ENCODE data around the gene PTTG1IP.
A peak's percentile ranks its signal among the peaks of the same experiment; 100 is the strongest.

Gene PTTG1IP

DNA sequence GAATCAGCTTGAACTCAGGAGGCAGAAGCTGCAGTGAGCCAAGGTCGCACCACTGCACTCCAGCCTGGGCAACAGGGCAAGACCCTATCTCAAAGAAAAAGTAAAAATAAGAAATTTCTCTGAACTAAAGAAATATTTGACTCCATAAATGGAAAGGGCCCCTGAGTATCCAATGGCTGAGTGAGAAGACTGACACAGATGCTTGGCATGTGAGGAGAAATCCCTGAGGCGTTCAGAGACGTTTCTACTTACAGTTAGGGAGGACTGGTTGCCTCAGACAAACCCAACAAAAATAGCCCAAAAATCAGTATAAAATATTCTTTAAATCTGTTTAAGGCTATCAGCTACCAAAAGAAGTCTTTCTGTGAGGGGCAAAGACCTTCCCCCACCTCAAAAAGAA, 52.6 kb downstream of the PTTG1IP start:
- Histone ChIP-seq H3K4me3 (ENCODE audit: low read depth in 1 of 2, low read length in 2 of 2) (no peak overlapping the region), H3K27ac (ENCODE audit: low read depth, low read length) (no peak overlapping the region), H3K36me3 (ENCODE audit: control insufficient read depth in 1 of 2, insufficient read depth in 2 of 2, low read length in 2 of 2) (no peaks in the 10 kb centered on the region)

DNA sequence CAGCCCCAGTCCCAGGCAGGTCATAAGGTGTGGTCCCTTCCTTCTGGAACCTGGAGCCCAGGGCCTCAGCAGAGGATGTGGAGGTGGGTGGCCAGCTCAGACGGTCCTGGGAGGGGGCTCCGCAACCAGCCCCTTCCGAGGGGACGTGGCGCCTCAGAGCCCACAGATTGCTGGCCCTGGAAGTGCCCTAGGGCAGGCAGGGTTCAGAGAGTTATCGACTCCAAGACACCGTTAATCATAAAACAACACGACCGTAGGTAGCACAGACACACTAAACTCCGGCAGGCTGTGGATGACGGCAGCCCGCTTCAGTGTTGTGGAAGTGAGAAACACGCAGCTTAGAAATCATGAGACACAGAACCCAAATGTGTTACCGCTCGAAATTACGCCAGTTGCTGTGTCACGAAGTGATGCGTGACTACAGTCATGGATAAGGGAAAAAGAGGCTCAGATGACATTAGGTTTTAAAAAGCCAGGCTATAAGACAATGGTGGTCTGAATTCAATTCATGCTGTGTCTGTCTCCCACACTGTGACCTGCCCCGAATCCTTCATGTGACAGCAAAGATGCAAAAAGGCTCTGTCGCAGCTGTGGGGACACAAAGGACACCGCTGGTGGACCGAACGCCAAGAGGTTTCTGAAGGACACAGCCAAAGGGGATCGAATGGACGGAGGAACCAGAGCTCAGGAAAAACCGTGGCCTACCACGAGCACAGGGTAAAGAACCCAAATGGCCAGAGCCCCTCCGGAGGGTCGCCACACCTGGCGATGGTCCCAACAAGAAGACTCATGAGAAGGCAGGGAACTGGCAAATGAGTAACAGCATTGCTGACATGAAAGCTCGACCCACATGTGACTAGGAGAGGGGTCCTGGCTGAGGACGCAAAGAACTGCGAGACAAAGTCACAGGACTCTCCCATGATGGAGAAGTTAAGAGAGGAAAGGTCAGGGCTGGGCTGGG, 53.9 kb downstream of the PTTG1IP start:
- Histone ChIP-seq H3K4me1 (ENCODE audit: control insufficient read depth in 1 of 2, insufficient read depth in 2 of 2, low read length in 2 of 2) (peaks cover 3 to 11% of the 10 kb centered on the region in 2 donors), H3K9me3 (ENCODE audit: control insufficient read depth in 1 of 2, low read length in 2 of 2) (peaks cover 9 to 13% of the 10 kb centered on the region in 2 donors), H3K27ac (ENCODE audit: low read depth, low read length) (no peak overlapping the region), H3K4me3 (ENCODE audit: low read depth in 1 of 2, low read length in 2 of 2) (peak overlapping the region in 1 of 2 donors; percentile 5), H3K27me3 (ENCODE audit: control insufficient read depth in 1 of 2, insufficient read depth in 2 of 2, low read length in 2 of 2) (no peaks in the 10 kb centered on the region), H3K36me3 (ENCODE audit: control insufficient read depth in 1 of 2, insufficient read depth in 2 of 2, low read length in 2 of 2) (no peaks in the 10 kb centered on the region), H3K9ac (ENCODE audit: low read depth in 1 of 2, low read length in 2 of 2) (no peak overlapping the region)

More for the DNA sequence above, 52.6 kb downstream of the PTTG1IP start:
- Histone ChIP-seq H3K9ac (ENCODE audit: low read depth in 1 of 2, low read length in 2 of 2) (no peak overlapping the region), H3K9me3 (ENCODE audit: control insufficient read depth in 1 of 2, low read length in 2 of 2) (peaks cover 9 to 13% of the 10 kb centered on the region in 2 donors), H3K4me1 (ENCODE audit: control insufficient read depth in 1 of 2, insufficient read depth in 2 of 2, low read length in 2 of 2) (peaks cover 3 to 11% of the 10 kb centered on the region in 2 donors), H3K27me3 (ENCODE audit: control insufficient read depth in 1 of 2, insufficient read depth in 2 of 2, low read length in 2 of 2) (no peaks in the 10 kb centered on the region)

DNA sequence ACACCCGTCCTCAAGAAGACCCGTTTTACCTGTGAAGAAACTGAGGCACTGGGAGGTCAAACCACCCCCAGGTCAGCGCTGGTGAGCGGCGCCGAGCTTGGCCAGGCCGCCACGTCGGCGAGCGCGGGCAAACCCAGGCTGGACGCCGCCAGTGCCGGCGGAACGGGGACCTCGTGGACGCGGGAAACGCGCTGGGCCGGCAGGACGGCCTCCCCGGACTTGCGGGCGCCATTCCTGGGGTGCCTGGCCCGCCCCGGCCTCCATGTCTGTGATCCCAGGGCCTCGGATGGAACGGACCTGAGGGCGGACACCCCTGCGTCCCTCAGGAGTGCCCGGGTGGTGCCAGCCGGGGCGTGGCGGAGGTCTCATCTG, 54.9 kb downstream of the PTTG1IP start:
- peaks cover 0 to 3% of the 10 kb centered on the region in 2 donors for H3K36me3 ChIP-seq (ENCODE audit: control insufficient read depth in 1 of 2, insufficient read depth in 2 of 2, low read length in 2 of 2)
- H3K4me1 ChIP-seq (ENCODE audit: control insufficient read depth in 1 of 2, insufficient read depth in 2 of 2, low read length in 2 of 2), result peaks cover 3 to 11% of the 10 kb centered on the region in 2 donors
- H3K27me3 ChIP-seq (ENCODE audit: control insufficient read depth in 1 of 2, insufficient read depth in 2 of 2, low read length in 2 of 2), result no peaks in the 10 kb centered on the region
- H3K27ac ChIP-seq (ENCODE audit: low read depth, low read length), result no peak overlapping the region
- H3K9ac ChIP-seq (ENCODE audit: low read depth in 1 of 2, low read length in 2 of 2), result peak overlapping the region; percentile 60 to 61
- peaks cover 9 to 11% of the 10 kb centered on the region in 2 donors for H3K9me3 ChIP-seq (ENCODE audit: control insufficient read depth in 1 of 2, low read length in 2 of 2)
- peak overlapping the region; percentile 61 to 65 for H3K4me3 ChIP-seq (ENCODE audit: low read depth in 1 of 2, low read length in 2 of 2)

DNA sequence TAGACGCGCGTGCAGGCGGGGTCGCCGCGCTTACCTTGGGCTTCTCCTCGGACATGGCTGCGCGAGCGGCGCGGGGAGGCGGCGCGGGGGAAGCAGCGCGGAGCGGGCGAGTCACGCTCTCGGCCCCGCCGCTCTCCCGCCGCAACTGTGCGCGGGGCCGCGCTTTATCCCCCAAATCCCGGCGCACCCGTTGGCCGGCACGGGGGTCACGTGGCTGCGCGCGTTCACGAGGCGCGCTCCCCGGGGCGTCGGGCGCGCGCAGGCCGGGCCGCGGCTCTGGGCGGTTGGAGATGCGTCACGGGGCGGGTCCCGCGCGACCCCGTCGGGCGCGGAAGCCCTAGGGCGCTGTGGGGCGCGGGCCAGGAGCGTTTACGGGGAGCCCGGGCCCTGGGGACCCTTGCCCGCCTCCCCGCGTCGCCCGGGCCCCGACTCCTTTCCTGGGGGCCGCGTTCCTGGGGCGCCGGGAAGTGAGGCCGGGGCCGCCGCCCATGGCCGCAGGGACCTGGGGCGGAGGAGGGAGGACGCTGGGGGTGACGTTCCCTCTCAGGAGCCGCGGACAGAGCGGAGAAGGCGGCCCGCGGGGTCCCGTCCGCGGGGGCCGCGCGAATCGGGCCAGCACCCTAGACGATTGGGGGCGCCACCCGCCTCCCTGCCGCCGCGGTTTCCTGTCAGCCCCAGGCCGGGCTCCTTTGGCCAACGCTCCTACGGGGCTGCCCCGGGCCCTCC, 55.4 kb downstream of the PTTG1IP start, which contains the start of gene SUMO3:
Gene SUMO3, minus strand, starts transcription at position 149 of the 726 bp plus-strand sequence. Its CDS starts 94 bp downstream, at position 55.
- Histone ChIP-seq H3K4me1 (ENCODE audit: control insufficient read depth in 1 of 2, insufficient read depth in 2 of 2, low read length in 2 of 2) (peaks cover 3 to 11% of the 10 kb centered on the region in 2 donors), H3K9ac (ENCODE audit: low read depth in 1 of 2, low read length in 2 of 2) (peak within 1 kb of the TSS; percentile 60 to 61), H3K4me3 (ENCODE audit: low read depth in 1 of 2, low read length in 2 of 2) (peak within 1 kb of the TSS; percentile 78 to 82), H3K27me3 (ENCODE audit: control insufficient read depth in 1 of 2, insufficient read depth in 2 of 2, low read length in 2 of 2) (no peaks in the 10 kb centered on the region), H3K9me3 (ENCODE audit: control insufficient read depth in 1 of 2, low read length in 2 of 2) (peaks cover 7% of the 10 kb centered on the region in 2 donors), H3K36me3 (ENCODE audit: control insufficient read depth in 1 of 2, insufficient read depth in 2 of 2, low read length in 2 of 2) (peaks cover 0 to 8% of the 10 kb centered on the region in 2 donors), H3K27ac (ENCODE audit: low read depth, low read length) (peak within 1 kb of the TSS; percentile 70)

DNA sequence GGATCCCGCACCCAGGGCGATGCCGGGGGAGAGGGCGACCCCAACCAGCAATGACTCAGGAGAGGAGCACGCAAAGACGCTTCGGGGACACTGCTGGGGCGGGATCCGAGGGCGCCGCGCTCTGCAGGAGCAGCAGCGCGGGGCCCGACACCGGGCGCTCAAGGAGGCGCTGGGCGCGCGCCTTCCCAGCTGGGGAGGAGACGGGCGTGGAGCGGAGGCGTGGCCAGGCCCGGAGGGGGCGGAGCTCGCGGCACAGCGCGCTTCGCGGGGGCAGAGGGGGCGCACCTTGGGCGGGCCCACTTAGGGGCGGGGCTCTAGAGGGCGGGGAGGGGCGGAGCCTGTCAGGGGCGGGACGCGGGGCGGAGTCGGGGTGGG, 56.0 kb downstream of the PTTG1IP start:
- H3K9ac ChIP-seq (ENCODE audit: low read depth in 1 of 2, low read length in 2 of 2), result peak overlapping the region; percentile 57 to 61
- H3K9me3 ChIP-seq (ENCODE audit: control insufficient read depth in 1 of 2, low read length in 2 of 2), result peaks cover under 1 to 3% of the 10 kb centered on the region in 2 donors
- no peaks in the 10 kb centered on the region for H3K27me3 ChIP-seq (ENCODE audit: control insufficient read depth in 1 of 2, insufficient read depth in 2 of 2, low read length in 2 of 2)
- peaks cover 3 to 11% of the 10 kb centered on the region in 2 donors for H3K4me1 ChIP-seq (ENCODE audit: control insufficient read depth in 1 of 2, insufficient read depth in 2 of 2, low read length in 2 of 2)
- H3K4me3 ChIP-seq (ENCODE audit: low read depth in 1 of 2, low read length in 2 of 2), result peak overlapping the region; percentile 78 to 82
- H3K36me3 ChIP-seq (ENCODE audit: control insufficient read depth in 1 of 2, insufficient read depth in 2 of 2, low read length in 2 of 2), result peaks cover 0 to 14% of the 10 kb centered on the region in 2 donors
- peak overlapping the region; percentile 70 for H3K27ac ChIP-seq (ENCODE audit: low read depth, low read length)

DNA sequence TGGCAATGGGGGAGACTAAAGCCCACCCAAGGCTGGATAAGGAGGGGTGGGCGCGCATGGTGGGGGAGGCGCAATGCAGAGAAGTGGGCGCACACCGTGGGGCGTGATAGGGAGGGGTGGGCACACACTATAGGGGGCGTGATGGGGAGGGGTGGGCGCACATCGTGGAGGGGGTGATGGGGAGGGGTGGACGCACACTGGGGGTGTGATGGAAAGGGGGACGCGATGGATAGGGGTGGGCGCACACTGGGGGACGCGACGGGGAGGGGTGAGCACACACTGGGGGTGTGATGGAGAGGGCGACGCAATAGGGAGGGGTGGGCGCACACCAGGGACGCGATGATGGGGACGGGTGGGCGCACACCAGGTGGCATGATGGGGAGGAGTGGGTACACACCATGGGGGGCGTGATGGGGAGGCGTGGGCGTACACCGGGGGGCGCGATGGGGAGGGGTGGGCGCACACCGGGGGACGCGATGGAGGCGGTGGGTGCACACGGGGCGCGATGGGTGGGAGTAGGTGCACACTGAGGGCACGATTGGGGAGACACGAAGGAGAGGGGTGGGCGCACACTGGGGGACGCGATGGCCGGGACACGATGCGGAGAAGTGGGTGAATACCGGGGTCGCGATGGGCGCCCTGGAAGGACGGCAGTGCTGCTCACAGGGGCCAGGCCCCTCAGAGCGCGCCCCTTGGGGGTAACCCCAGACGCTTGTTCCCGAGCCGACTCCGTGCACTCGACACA, 56.6 kb downstream of the PTTG1IP start:
- no peak overlapping the region for H3K27ac ChIP-seq (ENCODE audit: low read depth, low read length)
- H3K9ac ChIP-seq (ENCODE audit: low read depth in 1 of 2, low read length in 2 of 2), result peak overlapping the region; percentile 54 to 57
- peaks cover 3 to 11% of the 10 kb centered on the region in 2 donors for H3K4me1 ChIP-seq (ENCODE audit: control insufficient read depth in 1 of 2, insufficient read depth in 2 of 2, low read length in 2 of 2)
- no peaks in the 10 kb centered on the region for H3K27me3 ChIP-seq (ENCODE audit: control insufficient read depth in 1 of 2, insufficient read depth in 2 of 2, low read length in 2 of 2)
- H3K36me3 ChIP-seq (ENCODE audit: control insufficient read depth in 1 of 2, insufficient read depth in 2 of 2, low read length in 2 of 2), result peaks cover 0 to 15% of the 10 kb centered on the region in 2 donors
- H3K9me3 ChIP-seq (ENCODE audit: control insufficient read depth in 1 of 2, low read length in 2 of 2), result peaks cover 0 to 3% of the 10 kb centered on the region in 2 donors
- peak overlapping the region; percentile 78 to 82 for H3K4me3 ChIP-seq (ENCODE audit: low read depth in 1 of 2, low read length in 2 of 2)

DNA sequence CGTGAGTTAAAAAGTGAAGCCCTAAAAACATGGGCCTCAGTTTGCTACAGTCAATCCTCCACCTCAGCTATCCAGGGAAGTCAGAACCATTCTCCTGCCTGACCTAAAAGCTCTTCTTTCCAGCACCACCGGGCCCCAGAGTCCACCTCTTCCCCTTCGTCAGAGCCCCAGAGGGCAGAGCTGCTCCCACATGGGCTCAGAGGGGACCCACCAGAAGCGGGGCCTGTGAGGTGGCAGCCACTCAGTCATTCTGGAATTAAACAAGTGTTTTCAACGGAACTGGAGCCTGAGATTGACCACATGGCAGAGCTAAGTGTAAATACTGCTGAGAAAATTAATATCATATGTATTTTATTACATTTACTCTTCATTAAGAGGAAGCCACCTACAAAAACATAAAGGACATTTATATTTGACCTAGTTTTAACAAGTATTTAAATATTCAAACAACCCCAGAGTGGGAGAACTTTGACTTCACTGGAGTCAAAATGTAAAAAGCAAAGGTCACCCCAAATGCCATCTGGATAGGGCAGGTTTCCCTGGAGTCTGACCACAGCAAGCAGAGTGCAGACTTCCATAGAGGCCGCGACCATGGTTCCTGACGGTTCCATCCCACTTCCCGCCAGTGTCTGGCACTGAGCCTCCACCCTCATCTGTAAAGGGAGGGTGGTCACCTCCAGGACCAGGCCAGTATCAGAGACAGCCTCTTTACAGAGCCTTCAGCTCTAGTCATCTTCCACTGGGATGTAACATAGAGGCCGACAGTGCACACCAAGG, 57.5 kb downstream of the PTTG1IP start:
- Histone ChIP-seq H3K27ac (ENCODE audit: low read depth, low read length) (no peak overlapping the region), H3K4me1 (ENCODE audit: control insufficient read depth in 1 of 2, insufficient read depth in 2 of 2, low read length in 2 of 2) (peaks cover 3 to 11% of the 10 kb centered on the region in 2 donors), H3K9ac (ENCODE audit: low read depth in 1 of 2, low read length in 2 of 2) (no peak overlapping the region), H3K36me3 (ENCODE audit: control insufficient read depth in 1 of 2, insufficient read depth in 2 of 2, low read length in 2 of 2) (peaks cover 0 to 16% of the 10 kb centered on the region in 2 donors), H3K9me3 (ENCODE audit: control insufficient read depth in 1 of 2, low read length in 2 of 2) (no peaks in the 10 kb centered on the region), H3K27me3 (ENCODE audit: control insufficient read depth in 1 of 2, insufficient read depth in 2 of 2, low read length in 2 of 2) (no peaks in the 10 kb centered on the region), H3K4me3 (ENCODE audit: low read depth in 1 of 2, low read length in 2 of 2) (no peak overlapping the region)

DNA sequence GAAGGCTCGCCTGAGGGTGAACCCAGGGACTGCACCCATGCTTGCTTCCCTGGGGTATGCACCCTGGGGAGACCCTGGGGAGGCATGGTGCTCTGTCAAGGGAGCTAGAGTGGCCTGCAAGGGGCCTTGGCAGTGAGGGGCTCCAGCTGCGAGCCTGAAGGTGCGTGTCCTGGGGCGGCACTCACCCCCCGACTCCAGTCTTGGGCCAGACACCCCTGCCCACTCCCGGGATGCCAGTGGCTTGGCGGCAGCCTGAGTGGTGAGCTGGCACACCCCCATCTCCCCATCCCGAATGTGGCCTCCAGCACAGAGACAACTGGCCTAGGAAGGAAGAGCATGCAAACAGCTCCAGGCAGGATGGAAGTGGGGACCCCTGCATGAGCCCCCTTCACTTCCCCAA, 58.3 kb downstream of the PTTG1IP start:
- Histone ChIP-seq H3K4me1 (ENCODE audit: control insufficient read depth in 1 of 2, insufficient read depth in 2 of 2, low read length in 2 of 2) (peaks cover 3 to 11% of the 10 kb centered on the region in 2 donors), H3K9ac (ENCODE audit: low read depth in 1 of 2, low read length in 2 of 2) (no peak overlapping the region), H3K9me3 (ENCODE audit: control insufficient read depth in 1 of 2, low read length in 2 of 2) (no peaks in the 10 kb centered on the region), H3K4me3 (ENCODE audit: low read depth in 1 of 2, low read length in 2 of 2) (no peak overlapping the region), H3K36me3 (ENCODE audit: control insufficient read depth in 1 of 2, insufficient read depth in 2 of 2, low read length in 2 of 2) (peaks cover 4 to 24% of the 10 kb centered on the region in 2 donors), H3K27me3 (ENCODE audit: control insufficient read depth in 1 of 2, insufficient read depth in 2 of 2, low read length in 2 of 2) (no peaks in the 10 kb centered on the region), H3K27ac (ENCODE audit: low read depth, low read length) (no peak overlapping the region)

DNA sequence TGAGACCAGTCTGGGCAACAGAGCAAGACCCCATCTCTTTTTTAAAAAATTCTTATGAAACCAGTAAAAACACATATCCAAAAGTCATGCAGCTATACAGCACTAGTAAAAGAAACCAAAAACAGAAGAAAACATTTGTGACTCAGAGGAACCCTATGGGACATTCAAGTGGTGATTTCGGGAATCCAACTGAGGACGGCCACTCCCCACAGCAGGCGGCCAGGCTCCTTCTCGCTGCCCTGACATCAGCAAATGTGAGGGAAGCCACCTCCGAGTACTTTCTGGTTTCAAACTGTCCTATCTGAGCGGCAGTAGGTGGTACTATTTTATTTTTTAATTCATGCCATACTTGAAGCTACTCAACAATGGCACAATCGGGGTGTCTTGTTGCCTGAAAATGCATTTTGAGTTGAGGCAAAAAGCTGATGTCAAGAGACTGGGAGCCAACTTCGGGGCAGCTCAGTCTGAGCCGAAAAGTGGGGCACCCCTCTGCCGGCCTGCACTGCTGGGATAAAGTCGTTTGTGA, 58.9 kb downstream of the PTTG1IP start:
- peaks cover 10 to 30% of the 10 kb centered on the region in 2 donors for H3K36me3 ChIP-seq (ENCODE audit: control insufficient read depth in 1 of 2, insufficient read depth in 2 of 2, low read length in 2 of 2)

More for the DNA sequence above, 58.9 kb downstream of the PTTG1IP start:
- Histone ChIP-seq H3K27me3 (ENCODE audit: control insufficient read depth in 1 of 2, insufficient read depth in 2 of 2, low read length in 2 of 2) (no peaks in the 10 kb centered on the region), H3K4me1 (ENCODE audit: control insufficient read depth in 1 of 2, insufficient read depth in 2 of 2, low read length in 2 of 2) (peaks cover 3 to 11% of the 10 kb centered on the region in 2 donors), H3K27ac (ENCODE audit: low read depth, low read length) (no peak overlapping the region), H3K9ac (ENCODE audit: low read depth in 1 of 2, low read length in 2 of 2) (no peak overlapping the region), H3K4me3 (ENCODE audit: low read depth in 1 of 2, low read length in 2 of 2) (no peak overlapping the region), H3K9me3 (ENCODE audit: control insufficient read depth in 1 of 2, low read length in 2 of 2) (no peaks in the 10 kb centered on the region)

All from duodenal mucosa (tissue), 2 donors.